ENCODE results near the gene SLC16A3. TPM values are rescaled to one million over a fixed set of nuclear protein-coding genes. Genes with fewer than 3 reads are reported as not detected.

The SLC16A3 gene
- polyA plus RNA-seq, 3 donors = 26.3 to 103 (median 35.3) TPM

DNA sequence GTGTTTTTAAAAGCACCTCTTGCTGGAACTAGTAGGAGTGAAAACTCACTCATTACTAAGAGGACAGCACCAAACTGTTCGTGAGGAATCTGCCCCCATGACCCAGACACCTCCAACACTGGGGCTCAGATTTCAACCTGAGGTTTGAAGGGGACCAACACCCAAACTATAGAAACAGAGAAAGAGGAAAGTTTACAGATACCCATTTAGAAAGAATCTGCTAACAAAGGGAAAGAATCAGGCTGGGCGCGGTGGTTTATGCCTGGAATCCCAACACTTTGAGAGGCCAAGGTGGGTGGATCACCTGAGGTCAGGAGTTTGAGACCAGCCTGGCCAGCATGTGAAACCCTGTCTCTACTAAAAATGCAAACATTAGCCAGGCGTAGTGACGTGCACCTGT lies 48.1 kb downstream of the SLC16A3 start:
- Histone ChIP-seq H3K4me1 (ENCODE audit: control insufficient read depth in 1 of 2, insufficient read depth in 2 of 2, low read length in 2 of 2) (peaks cover 42 to 62% of the 10 kb centered on the region in 2 donors), H3K27me3 (ENCODE audit: control insufficient read depth in 2 of 2, insufficient read depth in 2 of 2, low read length in 2 of 2) (no peaks in the 10 kb centered on the region), H3K9ac (ENCODE audit: insufficient read depth, low read length, poor library complexity, severe bottlenecking) (no peak overlapping the region), H3K9me3 (replicated peaks in 1 of 2; ENCODE audit: control insufficient read depth in 1 of 2, insufficient read depth in 1 of 2, low read length in 2 of 2) (no peaks in the 10 kb centered on the region), H3K4me2 (replicated peaks; ENCODE audit: extremely low read depth, low read length, poor library complexity, severe bottlenecking) (no peak overlapping the region), H2AFZ (ENCODE audit: insufficient read depth, low read depth, low read length, poor library complexity, severe bottlenecking) (no peak overlapping the region), H3K36me3 (replicated peaks in 1 of 2; ENCODE audit: control insufficient read depth in 1 of 2, insufficient read depth in 2 of 2, low read length in 2 of 2) (peaks cover under 1 to 2% of the 10 kb centered on the region in 2 donors), H3K79me2 (ENCODE audit: insufficient read depth, low read length) (peaks cover 22% of the 10 kb centered on the region), H3K27ac (ENCODE audit: low read depth in 1 of 2, low read length in 2 of 2) (no peak overlapping the region), H4K20me1 (ENCODE audit: insufficient read depth, low read length) (peaks cover 7% of the 10 kb centered on the region), H3K4me3 (replicated peaks in 1 of 3; ENCODE audit: low read depth in 2 of 3, low read length in 3 of 3) (no peak overlapping the region)
- Mint-ChIP-seq H3K9me3 (peaks cover 0 to 2% (median 0%) of the 10 kb centered on the region in 7 donors), H3K27ac (peak overlapping the region in 2 of 7 donors; percentile 58 to 66), H3K4me3 (no peak overlapping the region), H3K4me1 (peaks cover 50% of the 10 kb centered on the region), H3K27me3 (ENCODE audit: low read depth in 3 of 3) (peaks cover 0 to 7% (median 3%) of the 10 kb centered on the region in 3 donors), H3K36me3 (peaks cover 20 to 24% of the 10 kb centered on the region in 2 donors)
- intact Hi-C loops (cut with micrococcal nuclease) = no loop called here
- WGBS (ENCODE audit: insufficient coverage) = 85% methylated on average over 2 of the region's 5 CpGs
- no peak for DNase-seq
- TF ChIP-seq, protein P1, sequence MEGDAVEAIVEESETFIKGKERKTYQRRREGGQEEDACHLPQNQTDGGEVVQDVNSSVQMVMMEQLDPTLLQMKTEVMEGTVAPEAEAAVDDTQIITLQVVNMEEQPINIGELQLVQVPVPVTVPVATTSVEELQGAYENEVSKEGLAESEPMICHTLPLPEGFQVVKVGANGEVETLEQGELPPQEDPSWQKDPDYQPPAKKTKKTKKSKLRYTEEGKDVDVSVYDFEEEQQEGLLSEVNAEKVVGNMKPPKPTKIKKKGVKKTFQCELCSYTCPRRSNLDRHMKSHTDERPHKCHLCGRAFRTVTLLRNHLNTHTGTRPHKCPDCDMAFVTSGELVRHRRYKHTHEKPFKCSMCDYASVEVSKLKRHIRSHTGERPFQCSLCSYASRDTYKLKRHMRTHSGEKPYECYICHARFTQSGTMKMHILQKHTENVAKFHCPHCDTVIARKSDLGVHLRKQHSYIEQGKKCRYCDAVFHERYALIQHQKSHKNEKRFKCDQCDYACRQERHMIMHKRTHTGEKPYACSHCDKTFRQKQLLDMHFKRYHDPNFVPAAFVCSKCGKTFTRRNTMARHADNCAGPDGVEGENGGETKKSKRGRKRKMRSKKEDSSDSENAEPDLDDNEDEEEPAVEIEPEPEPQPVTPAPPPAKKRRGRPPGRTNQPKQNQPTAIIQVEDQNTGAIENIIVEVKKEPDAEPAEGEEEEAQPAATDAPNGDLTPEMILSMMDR (IDR thresholded peaks at IDR 0.05) = no peak

DNA sequence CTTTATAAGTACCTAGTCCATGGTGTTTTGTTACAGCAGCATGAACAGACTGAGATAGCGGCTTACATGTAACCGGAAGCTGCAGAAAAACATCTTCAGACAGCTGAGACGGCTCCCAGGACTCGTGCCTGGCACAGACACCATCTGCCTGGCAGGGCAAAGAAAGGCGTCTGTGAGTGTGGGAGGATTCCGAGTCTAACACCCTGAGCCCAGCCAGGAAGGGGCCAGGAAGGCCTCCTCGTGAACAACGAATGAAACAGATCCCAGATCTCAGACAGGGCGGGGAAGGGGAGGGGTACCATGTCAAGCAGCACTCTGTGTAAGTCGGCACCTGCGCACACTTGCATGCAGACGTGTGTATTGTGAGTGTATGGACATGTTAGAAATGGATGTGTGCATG lies 49.0 kb downstream of the SLC16A3 start:
- Mint-ChIP-seq H3K27ac (peak overlapping the region in 2 of 7 donors; percentile 58 to 98), H3K9me3 (peaks cover 0 to 2% (median 0%) of the 10 kb centered on the region in 7 donors), H3K4me3 (no peak overlapping the region), H3K4me1 (peaks cover 45% of the 10 kb centered on the region), H3K36me3 (peaks cover 14 to 17% of the 10 kb centered on the region in 2 donors), H3K27me3 (ENCODE audit: low read depth in 3 of 3) (peaks cover 0 to 4% (median 3%) of the 10 kb centered on the region in 3 donors)
- no peak overlapping the region for H2AFZ ChIP-seq (ENCODE audit: insufficient read depth, low read depth, low read length, poor library complexity, severe bottlenecking)
- H3K4me3 ChIP-seq (replicated peaks in 1 of 3; ENCODE audit: low read depth in 2 of 3, low read length in 3 of 3) = no peak overlapping the region
- intact Hi-C loops (cut with micrococcal nuclease) = no loop called here
- H3K36me3 ChIP-seq (replicated peaks in 1 of 2; ENCODE audit: control insufficient read depth in 1 of 2, insufficient read depth in 2 of 2, low read length in 2 of 2) = no peaks in the 10 kb centered on the region
- no peaks in the 10 kb centered on the region for H4K20me1 ChIP-seq (ENCODE audit: insufficient read depth, low read length)
- TF ChIP-seq, protein P1 (IDR thresholded peaks at IDR 0.05) = no peak
- H3K4me1 ChIP-seq (ENCODE audit: control insufficient read depth in 1 of 2, insufficient read depth in 2 of 2, low read length in 2 of 2) = peaks cover 41 to 61% of the 10 kb centered on the region in 2 donors
- H3K79me2 ChIP-seq (ENCODE audit: insufficient read depth, low read length) = peaks cover 13% of the 10 kb centered on the region
- no peaks in the 10 kb centered on the region for H3K27me3 ChIP-seq (ENCODE audit: control insufficient read depth in 2 of 2, insufficient read depth in 2 of 2, low read length in 2 of 2)
- no peak overlapping the region for H3K27ac ChIP-seq (ENCODE audit: low read depth in 1 of 2, low read length in 2 of 2)
- no peaks in the 10 kb centered on the region for H3K9me3 ChIP-seq (replicated peaks in 1 of 2; ENCODE audit: control insufficient read depth in 1 of 2, insufficient read depth in 1 of 2, low read length in 2 of 2)
- 93% methylated on average over 8 of the region's 12 CpGs for WGBS (ENCODE audit: insufficient coverage)
- H3K9ac ChIP-seq (ENCODE audit: insufficient read depth, low read length, poor library complexity, severe bottlenecking) = no peak overlapping the region
- H3K4me2 ChIP-seq (replicated peaks; ENCODE audit: extremely low read depth, low read length, poor library complexity, severe bottlenecking) = no peak overlapping the region
- DNase-seq = no peak
